ENCODE measurements around the gene ZNF107. TPM values are rescaled to one million over a fixed set of nuclear protein-coding genes. Genes with fewer than 3 reads are reported as not detected.

The ZNF107 gene
- total and polyA plus RNA-seq, 2 of the 4 experiments (the other 2 are of a cell fraction) = 2.0 to 2.5 TPM

GRCh38 chr7:64621656-64622055 lies 44.3 kb upstream of the ZNF107 start:
- H3K27ac ChIP-seq (ENCODE audit: insufficient read depth, low read length) = no peak overlapping the region
- CTCF ChIA-PET = no interaction called here
- in situ Hi-C loops (cut with MboI; ENCODE audit: low sequenced_read_pairs) (no loop called here), dilution Hi-C loops (cut with HindIII; ENCODE audit: low sequenced_read_pairs, unreplicated experiment) (no loop called here), intact Hi-C loops (cut with micrococcal nuclease) (no loop called here)
- H3K18ac ChIP-seq (ENCODE audit: low read depth, low read length) = no peak overlapping the region
- H3K4me1 ChIP-seq (ENCODE audit: control insufficient read depth, insufficient read depth, low read length) = no peaks in the 10 kb centered on the region
- ATAC-seq (ENCODE audit: low read depth) (no peak), DNase-seq (no peak)
- peaks cover 3% of the 10 kb centered on the region; the same call in 1 of the 2 replicates for H3K9me3 ChIP-seq (ENCODE audit: control insufficient read depth, insufficient read depth, low read length)
- H4K5ac ChIP-seq (ENCODE audit: low read depth, low read length) = no peak overlapping the region
- H2BK120ac ChIP-seq (ENCODE audit: low read depth, low read length) = no peak overlapping the region
- H4K91ac ChIP-seq (ENCODE audit: insufficient read depth, low read depth, low read length) = no peak overlapping the region
- H2AK5ac ChIP-seq (ENCODE audit: low read depth, low read length) = no peak overlapping the region
- BruUV-seq (replicated peaks) = no TSS peak
- whole genome bisulfite sequencing, 2 experiments (ENCODE audit: extremely low coverage in 2 of 2, insufficient read length in 1 of 2) = no CpG with 5 or more reads among the region's 2 CpGs
- H4K8ac ChIP-seq (ENCODE audit: low read depth in 2 of 2, low read length in 2 of 2) = no peak overlapping the region
- H3K4me3 ChIP-seq (ENCODE audit: insufficient read depth, low read depth, low read length) = no peak overlapping the region
- H2BK15ac ChIP-seq (ENCODE audit: low read depth, low read length) = no peak overlapping the region
- H3K36me3 ChIP-seq (ENCODE audit: control insufficient read depth, insufficient read depth, low read length) = no peaks in the 10 kb centered on the region
- H2BK20ac ChIP-seq (ENCODE audit: low read depth, low read length) = no peak overlapping the region
- H3K4me2 ChIP-seq (ENCODE audit: low read depth, low read length) = no peak overlapping the region
- H3K27me3 ChIP-seq (ENCODE audit: control insufficient read depth, insufficient read depth, low read length) = no peaks in the 10 kb centered on the region
- TF ChIP-seq SMC3 (IDR thresholded peaks at IDR 0.05; ENCODE audit: low read depth, low read length) (no peak), MAZ (IDR thresholded peaks at IDR 0.05; ENCODE audit: borderline replicate concordance, low read depth, low read length) (no peak), ELK1 (IDR thresholded peaks at IDR 0.05; ENCODE audit: borderline replicate concordance, low read depth, low read length) (no peak), CHD1 (IDR thresholded peaks at IDR 0.05; ENCODE audit: low read depth, low read length) (no peak), USF2 (IDR thresholded peaks at IDR 0.05; ENCODE audit: low read depth, low read length) (no peak), MXI1 (IDR thresholded peaks at IDR 0.05; ENCODE audit: borderline replicate concordance, low read depth, low read length) (no peak), RAD21 (IDR thresholded peaks at IDR 0.05; ENCODE audit: low read length) (no peak), CTCF (conservative IDR thresholded peaks at IDR 0.05; ENCODE audit: low read depth, low read length) (no peak), BHLHE40 (IDR thresholded peaks at IDR 0.05; ENCODE audit: low read depth, low read length) (no peak), RCOR1 (IDR thresholded peaks at IDR 0.05; ENCODE audit: insufficient replicate concordance, low read length) (no peak), RFX5 (IDR thresholded peaks at IDR 0.05; ENCODE audit: low read depth, low read length) (no peak), POLR2A (IDR thresholded peaks at IDR 0.05; ENCODE audit: low read depth, low read length) (no peak), FOS (IDR thresholded peaks at IDR 0.05; ENCODE audit: low read depth, low read length) (no peak), MAFK (IDR thresholded peaks at IDR 0.05; ENCODE audit: low read depth, low read length) (no peak)
- no peak overlapping the region for H3K14ac ChIP-seq (replicated peaks; ENCODE audit: low read depth, low read length)
- no peak overlapping the region for H3K9ac ChIP-seq (ENCODE audit: low read depth, low read length)
- no peak overlapping the region for H3K23ac ChIP-seq (ENCODE audit: low read depth, low read length)
- H4K20me1 ChIP-seq (ENCODE audit: insufficient read depth, low read length) = no peaks in the 10 kb centered on the region
- H3K9me1 ChIP-seq (ENCODE audit: insufficient read depth, low read length) = no peaks in the 10 kb centered on the region
- H3K4ac ChIP-seq (ENCODE audit: low read depth, low read length) = no peak overlapping the region
- H3K56ac ChIP-seq (ENCODE audit: extremely low read depth, insufficient read depth, low read length) = no peak overlapping the region
- no peak overlapping the region for H2AK9ac ChIP-seq (replicated peaks; ENCODE audit: low read depth, low read length, poor library complexity)
- H2AFZ ChIP-seq (replicated peaks; ENCODE audit: low read length, poor library complexity) = no peak overlapping the region
- no peaks in the 10 kb centered on the region for H3K79me1 ChIP-seq (ENCODE audit: low read depth in 1 of 2, low read length in 2 of 2)
- no peak overlapping the region for H2BK5ac ChIP-seq (ENCODE audit: low read depth, low read length, poor library complexity, severe bottlenecking)
- POLR2A ChIA-PET (ENCODE audit: unreplicated experiment) = no interaction called here
